Neural cell (in vitro differentiated cells): ENCODE measurements around the gene MACIR. TPM values are rescaled to one million over a fixed set of nuclear protein-coding genes. Genes with fewer than 3 reads are reported as not detected.

Source experiments
- H2AFZ ChIP-seq: fragments of 200-600, 300-800 bp; sonication (generic), shearing (Covaris generic); 2 replicates; pipeline ENCODE4 v1.6.0; 2014; ENCODE audit warnings: low read depth, mild to moderate bottlenecking, antibody characterized with exemption, low read length, moderate library complexity
- H3F3A ChIP-seq: fragments of 200-600 bp; shearing (Covaris generic); 2 replicates; pipeline ENCODE4 v1.6.1; 2016; ENCODE audit warnings: mild to moderate bottlenecking, moderate library complexity, mixed read lengths, antibody characterized with exemption, low read length; ENCODE audit not compliant: insufficient read depth, poor library complexity, severe bottlenecking
- H3K27ac ChIP-seq: fragments of 200-600, 300-800 bp; sonication (generic), shearing (Covaris generic); 2 replicates; pipeline ENCODE4 v1.5.1; 2014; ENCODE audit warnings: mild to moderate bottlenecking, low read length, moderate library complexity
- H3K27me3 ChIP-seq: fragments of 300-800, 200-600 bp; sonication (generic), shearing (Covaris generic); 2 replicates; pipeline ENCODE4 v1.6.0; 2014; ENCODE audit warnings: mild to moderate bottlenecking, low read depth, low read length, moderate library complexity; ENCODE audit not compliant: insufficient read depth
- H3K36me3 ChIP-seq: fragments of 300-800, 200-600 bp; sonication (generic), shearing (Covaris generic); 2 replicates; pipeline ENCODE4 v1.5.1; 2014; ENCODE audit warnings: mild to moderate bottlenecking, antibody characterized with exemption, low read length, moderate library complexity; ENCODE audit not compliant: insufficient read depth
- H3K4me2 ChIP-seq: fragments of 300-800, 200-600 bp; sonication (generic), shearing (Covaris generic); 2 replicates; pipeline ENCODE4 v1.6.0; 2014; ENCODE audit warnings: mild to moderate bottlenecking, low read length
- H3K4me3 ChIP-seq: fragments of 300-800, 200-600 bp; sonication (generic), shearing (Covaris generic); 2 replicates; pipeline ENCODE4 v1.5.1; 2014; ENCODE audit warnings: mild to moderate bottlenecking, low read length, moderate library complexity
- H3K79me2 ChIP-seq: fragments of 200-600 bp; shearing (Covaris generic); replicated peaks from 2 replicates; pipeline ENCODE4 v1.6.0; 2014; ENCODE audit warnings: mild to moderate bottlenecking, low read length, moderate library complexity; ENCODE audit not compliant: insufficient read depth
- H3K9ac ChIP-seq: fragments of 300-800, 200-600 bp; sonication (generic), shearing (Covaris generic); 2 replicates; pipeline ENCODE4 v1.6.1; 2016; ENCODE audit warnings: mild to moderate bottlenecking, low read length, mixed read lengths
- H3K9me2 ChIP-seq: fragments of 200-600 bp; shearing (Covaris generic); 2 replicates; pipeline ENCODE4 v1.6.1; 2016; ENCODE audit warnings: mild to moderate bottlenecking, low read length, mixed read lengths; ENCODE audit not compliant: insufficient read depth
- H3K9me3 ChIP-seq: fragments of 200-600, 300-800 bp; sonication (generic), shearing (Covaris generic); 2 replicates; pipeline ENCODE4 v1.6.1; 2016; ENCODE audit warnings: mild to moderate bottlenecking, mixed run types, low read length, moderate library complexity, mixed read lengths
- H4K20me1 ChIP-seq: fragments of 200-600 bp; shearing (Covaris generic); 2 replicates; pipeline ENCODE4 v1.6.1; 2016; ENCODE audit warnings: mild to moderate bottlenecking, mixed run types; ENCODE audit not compliant: insufficient read depth
- EP300 ChIP-seq: fragments of 450-650 bp; conservative IDR thresholded peaks from 2 replicates; pipeline ENCODE4 v1.6.1; 2014; ENCODE audit warnings: antibody characterized with exemption, mild to moderate bottlenecking, moderate library complexity; ENCODE audit not compliant: poor library complexity, severe bottlenecking
- EZH2 ChIP-seq: fragments of 200-600, 300-800 bp; shearing (Covaris generic), sonication (generic); IDR thresholded peaks from 2 replicates; pipeline ENCODE4 v1.6.1; 2014; ENCODE audit warnings: antibody characterized with exemption, low read length, borderline replicate concordance, mild to moderate bottlenecking; ENCODE audit not compliant: insufficient read depth, poor library complexity, severe bottlenecking
- MXI1 ChIP-seq: fragments of 450-650 bp; conservative IDR thresholded peaks from 2 replicates; pipeline ENCODE4 v1.6.1; 2014; ENCODE audit warnings: antibody characterized with exemption, mild to moderate bottlenecking; ENCODE audit not compliant: poor library complexity, severe bottlenecking
- POLR2AphosphoS5 ChIP-seq: IDR thresholded peaks from 2 replicates; pipeline ENCODE4 v1.6.1; 2012
- RAD21 ChIP-seq: fragments of 450-650 bp; conservative IDR thresholded peaks from 2 replicates; pipeline ENCODE4 v1.6.1; 2014; ENCODE audit warnings: antibody characterized with exemption, mild to moderate bottlenecking, moderate library complexity
- SMC3 ChIP-seq: fragments of 450-650 bp; conservative IDR thresholded peaks from 2 replicates; pipeline ENCODE4 v1.6.1; 2014; ENCODE audit warnings: antibody characterized with exemption, mild to moderate bottlenecking, moderate library complexity; ENCODE audit not compliant: poor library complexity
- TAF1 ChIP-seq: IDR thresholded peaks from 2 replicates; pipeline ENCODE4 v1.6.1; 2012; ENCODE audit warnings: low read depth
- polyA plus RNA-seq: library from polyadenylated mRNA; depleted of rRNA; stranded (reverse); fragments of >200 nt; gene quantifications from 2 replicates; pipeline ENCODE4 v1.2.3, GENCODE V29; 2014
- TF ChIP-seq, protein P1 (sequence below): IDR thresholded peaks from 2 replicates; pipeline ENCODE4 v1.6.1; 2012; ENCODE audit warnings: borderline replicate concordance
- TF ChIP-seq, protein P2 (sequence below): fragments of 450-650 bp; IDR thresholded peaks from 2 replicates; pipeline ENCODE4 v1.5.1; 2014; ENCODE audit warnings: antibody characterized with exemption, mild to moderate bottlenecking, moderate library complexity; ENCODE audit not compliant: poor library complexity, severe bottlenecking

Gene MACIR
- polyA plus RNA-seq, 1 donor from 2014 or later, result 34.8 TPM

DNA sequence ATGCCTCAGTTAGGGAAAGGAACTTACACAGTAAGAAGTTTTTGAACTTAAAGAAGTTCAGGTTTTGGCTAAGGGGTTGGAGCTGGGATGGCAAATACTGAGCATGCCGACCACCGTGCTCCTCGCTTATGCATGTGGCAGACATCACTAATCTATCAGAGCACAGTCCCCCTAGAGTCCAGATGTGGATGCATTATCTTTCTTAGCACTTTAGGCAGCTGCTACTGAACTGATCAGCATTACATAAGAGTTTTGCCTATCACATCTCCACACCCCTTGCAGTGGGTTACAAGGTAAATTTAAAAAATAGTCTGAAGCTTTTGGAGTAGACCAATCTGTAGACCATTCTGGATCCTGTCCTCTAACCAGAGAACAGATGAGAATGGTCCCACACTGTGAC, 22.4 kb downstream of the MACIR start:
- Histone ChIP-seq H3K9ac (no peak overlapping the region), H3K79me2 (peaks cover 21% of the 10 kb centered on the region), H3K36me3 (peaks cover 2% of the 10 kb centered on the region), H3K4me3 (no peak overlapping the region), H3K27ac (no peak overlapping the region), H3K27me3 (no peaks in the 10 kb centered on the region), H3F3A (no peaks in the 10 kb centered on the region), H3K9me3 (no peaks in the 10 kb centered on the region), H3K4me2 (no peak overlapping the region), H3K9me2 (no peaks in the 10 kb centered on the region), H4K20me1 (no peaks in the 10 kb centered on the region), H2AFZ (no peak overlapping the region)
- TF ChIP-seq EP300 (no peak), RAD21 (no peak), EZH2 (no peak), TAF1 (no peak), POLR2AphosphoS5 (no peak), SMC3 (no peak), MXI1 (no peak)
- TF ChIP-seq, protein P1, sequence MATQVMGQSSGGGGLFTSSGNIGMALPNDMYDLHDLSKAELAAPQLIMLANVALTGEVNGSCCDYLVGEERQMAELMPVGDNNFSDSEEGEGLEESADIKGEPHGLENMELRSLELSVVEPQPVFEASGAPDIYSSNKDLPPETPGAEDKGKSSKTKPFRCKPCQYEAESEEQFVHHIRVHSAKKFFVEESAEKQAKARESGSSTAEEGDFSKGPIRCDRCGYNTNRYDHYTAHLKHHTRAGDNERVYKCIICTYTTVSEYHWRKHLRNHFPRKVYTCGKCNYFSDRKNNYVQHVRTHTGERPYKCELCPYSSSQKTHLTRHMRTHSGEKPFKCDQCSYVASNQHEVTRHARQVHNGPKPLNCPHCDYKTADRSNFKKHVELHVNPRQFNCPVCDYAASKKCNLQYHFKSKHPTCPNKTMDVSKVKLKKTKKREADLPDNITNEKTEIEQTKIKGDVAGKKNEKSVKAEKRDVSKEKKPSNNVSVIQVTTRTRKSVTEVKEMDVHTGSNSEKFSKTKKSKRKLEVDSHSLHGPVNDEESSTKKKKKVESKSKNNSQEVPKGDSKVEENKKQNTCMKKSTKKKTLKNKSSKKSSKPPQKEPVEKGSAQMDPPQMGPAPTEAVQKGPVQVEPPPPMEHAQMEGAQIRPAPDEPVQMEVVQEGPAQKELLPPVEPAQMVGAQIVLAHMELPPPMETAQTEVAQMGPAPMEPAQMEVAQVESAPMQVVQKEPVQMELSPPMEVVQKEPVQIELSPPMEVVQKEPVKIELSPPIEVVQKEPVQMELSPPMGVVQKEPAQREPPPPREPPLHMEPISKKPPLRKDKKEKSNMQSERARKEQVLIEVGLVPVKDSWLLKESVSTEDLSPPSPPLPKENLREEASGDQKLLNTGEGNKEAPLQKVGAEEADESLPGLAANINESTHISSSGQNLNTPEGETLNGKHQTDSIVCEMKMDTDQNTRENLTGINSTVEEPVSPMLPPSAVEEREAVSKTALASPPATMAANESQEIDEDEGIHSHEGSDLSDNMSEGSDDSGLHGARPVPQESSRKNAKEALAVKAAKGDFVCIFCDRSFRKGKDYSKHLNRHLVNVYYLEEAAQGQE, result no peak
- TF ChIP-seq, protein P2, sequence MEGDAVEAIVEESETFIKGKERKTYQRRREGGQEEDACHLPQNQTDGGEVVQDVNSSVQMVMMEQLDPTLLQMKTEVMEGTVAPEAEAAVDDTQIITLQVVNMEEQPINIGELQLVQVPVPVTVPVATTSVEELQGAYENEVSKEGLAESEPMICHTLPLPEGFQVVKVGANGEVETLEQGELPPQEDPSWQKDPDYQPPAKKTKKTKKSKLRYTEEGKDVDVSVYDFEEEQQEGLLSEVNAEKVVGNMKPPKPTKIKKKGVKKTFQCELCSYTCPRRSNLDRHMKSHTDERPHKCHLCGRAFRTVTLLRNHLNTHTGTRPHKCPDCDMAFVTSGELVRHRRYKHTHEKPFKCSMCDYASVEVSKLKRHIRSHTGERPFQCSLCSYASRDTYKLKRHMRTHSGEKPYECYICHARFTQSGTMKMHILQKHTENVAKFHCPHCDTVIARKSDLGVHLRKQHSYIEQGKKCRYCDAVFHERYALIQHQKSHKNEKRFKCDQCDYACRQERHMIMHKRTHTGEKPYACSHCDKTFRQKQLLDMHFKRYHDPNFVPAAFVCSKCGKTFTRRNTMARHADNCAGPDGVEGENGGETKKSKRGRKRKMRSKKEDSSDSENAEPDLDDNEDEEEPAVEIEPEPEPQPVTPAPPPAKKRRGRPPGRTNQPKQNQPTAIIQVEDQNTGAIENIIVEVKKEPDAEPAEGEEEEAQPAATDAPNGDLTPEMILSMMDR, result no peak

DNA sequence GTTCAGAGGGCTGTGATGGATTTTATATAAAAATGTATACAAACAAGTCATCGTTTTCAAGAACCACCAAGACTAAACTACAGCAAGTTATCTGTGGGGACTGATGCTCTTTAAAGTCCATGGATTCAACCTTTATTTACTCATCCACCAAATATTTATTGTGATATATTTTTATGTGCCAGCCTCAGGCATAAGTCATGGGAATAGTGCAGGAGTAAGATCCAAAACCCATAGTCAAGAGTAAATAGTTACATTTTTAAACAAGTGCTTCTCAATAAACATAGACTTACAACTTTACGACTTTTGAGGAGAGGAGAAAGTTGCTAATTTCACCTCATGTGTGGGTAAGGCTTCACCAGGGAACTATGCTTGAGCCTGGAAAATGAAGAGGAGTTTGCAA, 24.6 kb downstream of the MACIR start:
- Histone ChIP-seq H3K27me3 (no peaks in the 10 kb centered on the region), H3K4me2 (no peak overlapping the region), H3K4me3 (no peak overlapping the region), H3K27ac (no peak overlapping the region), H3F3A (no peaks in the 10 kb centered on the region), H3K79me2 (peaks cover 6% of the 10 kb centered on the region), H2AFZ (no peak overlapping the region), H3K36me3 (no peaks in the 10 kb centered on the region), H3K9me2 (no peaks in the 10 kb centered on the region), H3K9ac (no peak overlapping the region), H3K9me3 (no peaks in the 10 kb centered on the region), H4K20me1 (no peaks in the 10 kb centered on the region)
- TF ChIP-seq MXI1, result no peak
- TF ChIP-seq, protein P1, result no peak
- no peak for TF ChIP-seq EZH2
- no peak for TF ChIP-seq SMC3
- TF ChIP-seq, protein P2, result no peak
- TF ChIP-seq EP300, result no peak
- TF ChIP-seq POLR2AphosphoS5, result no peak
- no peak for TF ChIP-seq RAD21
- TF ChIP-seq TAF1, result no peak
